Naive thymus-derived CD4-positive, alpha-beta T cell (primary cell): ENCODE results near the gene SMARCA2. TPM values are rescaled to one million over a fixed set of nuclear protein-coding genes. Genes with fewer than 3 reads are reported as not detected.
A peak's percentile ranks its signal among the peaks of the same experiment; 100 is the strongest.

Experiments used
- ATAC-seq: fragments of 150-1000 bp; cut with Tn5 transposase; 2 replicates; pipeline ENCODE4 v1.10.0; 2021; ENCODE audit warnings: mild to moderate bottlenecking, moderate library complexity
- CTCF ChIA-PET: fragments of 350-600 bp; sonication (Branson Sonifier 250); formaldehyde crosslinking; loops from one replicate; lab custom pipeline; 2021; ENCODE audit warnings: antibody characterized with exemption; lab: Charles Lee
- POLR2A ChIA-PET: fragments of 350-600 bp; sonication (Branson Sonifier 250); formaldehyde crosslinking; loops from one replicate; lab custom pipeline; 2021; ENCODE audit warnings: antibody characterized with exemption, inconsistent platforms; lab: Charles Lee
- DNase-seq, 9 donors: peaks; one replicate each; pipeline versions ENCODE4 v3.0.0 to v3.0.0-alpha.2; 2020 to 2022; ENCODE audit warnings: mixed read lengths in 1 of 9
- H3K27ac ChIP-seq: one replicate; pipeline ENCODE4 v1.7.0; 2013; ENCODE audit warnings: mild to moderate bottlenecking, low read depth, low read length, moderate library complexity
- H3K27me3 ChIP-seq, 2 donors: one replicate each; pipeline ENCODE4 v1.7.0; 2013; ENCODE audit warnings: low read length in 2 of 2, mild to moderate bottlenecking in 2 of 2, moderate library complexity in 2 of 2; ENCODE audit not compliant: control insufficient read depth in 2 of 2, insufficient read depth in 2 of 2
- H3K36me3 ChIP-seq, 3 experiments: 1 replicate in 2 of 3; 2 replicates in 1 of 3; pipeline ENCODE4 v1.7.0; 2013; ENCODE audit warnings: low read length in 3 of 3, mild to moderate bottlenecking in 3 of 3, moderate library complexity in 1 of 3; ENCODE audit not compliant: insufficient read depth in 3 of 3, control insufficient read depth in 2 of 3
- H3K4me1 ChIP-seq, 2 donors: one replicate each; pipeline ENCODE4 v1.7.0; 2013; ENCODE audit warnings: low read length in 2 of 2, mild to moderate bottlenecking in 2 of 2, moderate library complexity in 1 of 2; ENCODE audit not compliant: control insufficient read depth in 2 of 2, insufficient read depth in 2 of 2
- H3K4me3 ChIP-seq: 2 replicates; pipeline ENCODE4 v1.7.0; 2013; ENCODE audit warnings: mild to moderate bottlenecking, low read length
- H3K9me3 ChIP-seq, 3 experiments: 1 replicate in 2 of 3; 2 replicates in 1 of 3; pipeline ENCODE4 v1.7.0; 2013; ENCODE audit warnings: low read length in 3 of 3; ENCODE audit not compliant: control insufficient read depth in 2 of 3
- H3K27ac Mint-ChIP-seq, 9 donors: one replicate each; pipeline ENCODE4 v1.8.0; 2020 to 2022; ENCODE audit warnings: mixed read lengths in 9 of 9, mild to moderate bottlenecking in 8 of 9, moderate library complexity in 5 of 9, inconsistent platforms in 2 of 9
- H3K27me3 Mint-ChIP-seq, 5 donors: one replicate each; pipeline ENCODE4 v1.8.0; 2021 to 2022; ENCODE audit warnings: mixed read lengths in 5 of 5, mild to moderate bottlenecking in 1 of 5
- H3K36me3 Mint-ChIP-seq, 5 donors: one replicate each; pipeline ENCODE4 v1.8.0; 2020 to 2022; ENCODE audit warnings: mixed read lengths in 5 of 5, mild to moderate bottlenecking in 3 of 5, inconsistent platforms in 1 of 5
- H3K4me1 Mint-ChIP-seq, 7 donors: one replicate each; pipeline ENCODE4 v1.8.0; 2020 to 2022; ENCODE audit warnings: mixed read lengths in 7 of 7, mild to moderate bottlenecking in 3 of 7, inconsistent platforms in 1 of 7
- H3K4me3 Mint-ChIP-seq, 10 donors: one replicate each; pipeline ENCODE4 v1.8.0; 2020 to 2022; ENCODE audit warnings: mild to moderate bottlenecking in 10 of 10, mixed read lengths in 10 of 10, moderate library complexity in 6 of 10, inconsistent platforms in 2 of 10
- H3K9me3 Mint-ChIP-seq, 11 donors: one replicate each; pipeline ENCODE4 v1.8.0; 2020 to 2022; ENCODE audit warnings: mixed read lengths in 11 of 11, mild to moderate bottlenecking in 4 of 11, inconsistent platforms in 1 of 11, moderate library complexity in 1 of 11
- intact Hi-C, 2 donors: fragments of 100-400 bp; cut with micrococcal nuclease; formaldehyde crosslinking; loops; one replicate each; pipeline ENCODE4 v1.15.1; 2023
- polyA plus RNA-seq, 2 donors: library from polyadenylated mRNA; unstranded; fragments of 300-500 nt; fragmentation: Illumina TruSeq; gene quantifications; one replicate each; pipeline ENCODE4 v1.2.3, GENCODE V29; 2021
- total RNA-seq, 6 experiments: library from RNA in 5 of 6; stranded (reverse) in 5 of 6; gene quantifications; 1 replicate in 5 of 6; 2 replicates in 1 of 6; pipeline ENCODE4 v1.2.3 and lab custom pipeline; 2021 to 2026

Gene SMARCA2
- total and polyA plus RNA-seq, 7 experiments from 2014 or later = 37.1 to 294 (median 256) TPM

GRCh38 chr9:2195211-2195610 is 180.1 kb downstream of the SMARCA2 start:
- ATAC-seq (no peak), DNase-seq (no peak)
- H3K27me3 ChIP-seq = no peaks in the 10 kb centered on the region
- CTCF ChIA-PET = no interaction called here
- peaks cover 0 to 21% (median 6%) of the 10 kb centered on the region in 11 donors for H3K9me3 Mint-ChIP-seq
- H3K4me1 Mint-ChIP-seq = peaks cover 0 to 5% (median 0%) of the 10 kb centered on the region in 7 donors
- POLR2A ChIA-PET = no interaction called here
- no peaks in the 10 kb centered on the region for H3K27me3 Mint-ChIP-seq
- no peak overlapping the region for H3K4me3 ChIP-seq
- peaks cover 5 to 57% (median 17%) of the 10 kb centered on the region in 3 experiments for H3K36me3 ChIP-seq
- H3K36me3 Mint-ChIP-seq = peaks cover 35 to 94% (median 83%) of the 10 kb centered on the region in 5 donors
- no peaks in the 10 kb centered on the region for H3K4me1 ChIP-seq
- no peak overlapping the region for H3K27ac Mint-ChIP-seq
- no peak overlapping the region for H3K4me3 Mint-ChIP-seq
- H3K27ac ChIP-seq = no peak overlapping the region
- no peaks in the 10 kb centered on the region for H3K9me3 ChIP-seq
- intact Hi-C loops = no loop called here

DNA sequence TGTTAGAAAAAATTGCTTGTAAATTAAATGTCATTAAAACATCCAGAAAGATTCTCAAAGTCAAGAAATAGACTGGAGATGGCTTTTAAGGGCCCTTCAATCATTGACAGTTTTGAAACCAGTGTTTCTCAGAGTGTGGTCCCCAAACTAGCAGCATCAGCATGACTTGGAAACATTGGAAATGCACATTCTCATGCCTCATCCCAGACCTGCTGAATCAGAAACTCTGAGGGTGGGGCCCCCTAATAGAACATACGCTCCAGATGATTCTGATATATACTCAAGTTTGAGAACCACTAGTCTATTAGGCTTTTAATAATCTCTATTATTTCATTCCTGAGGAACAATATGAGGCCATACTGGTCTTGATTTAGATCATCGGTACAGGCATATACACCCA is 181.6 kb downstream of the SMARCA2 start:
- no peaks in the 10 kb centered on the region for H3K27me3 ChIP-seq
- Mint-ChIP-seq H3K27me3 (no peaks in the 10 kb centered on the region), H3K4me1 (peaks cover 0 to 6% (median 0%) of the 10 kb centered on the region in 7 donors), H3K9me3 (peaks cover 0 to 34% (median 13%) of the 10 kb centered on the region in 11 donors), H3K27ac (no peak overlapping the region), H3K36me3 (peaks cover 35 to 92% (median 82%) of the 10 kb centered on the region in 5 donors), H3K4me3 (no peak overlapping the region)
- H3K4me3 ChIP-seq = no peak overlapping the region
- no peaks in the 10 kb centered on the region for H3K4me1 ChIP-seq
- POLR2A ChIA-PET = no interaction called here
- ATAC-seq = no peak
- CTCF ChIA-PET = no interaction called here
- DNase-seq = no peak
- intact Hi-C loops = no loop called here
- no peak overlapping the region for H3K27ac ChIP-seq
- H3K9me3 ChIP-seq = no peaks in the 10 kb centered on the region
- H3K36me3 ChIP-seq = peaks cover 0 to 44% (median 7%) of the 10 kb centered on the region in 3 experiments

DNA sequence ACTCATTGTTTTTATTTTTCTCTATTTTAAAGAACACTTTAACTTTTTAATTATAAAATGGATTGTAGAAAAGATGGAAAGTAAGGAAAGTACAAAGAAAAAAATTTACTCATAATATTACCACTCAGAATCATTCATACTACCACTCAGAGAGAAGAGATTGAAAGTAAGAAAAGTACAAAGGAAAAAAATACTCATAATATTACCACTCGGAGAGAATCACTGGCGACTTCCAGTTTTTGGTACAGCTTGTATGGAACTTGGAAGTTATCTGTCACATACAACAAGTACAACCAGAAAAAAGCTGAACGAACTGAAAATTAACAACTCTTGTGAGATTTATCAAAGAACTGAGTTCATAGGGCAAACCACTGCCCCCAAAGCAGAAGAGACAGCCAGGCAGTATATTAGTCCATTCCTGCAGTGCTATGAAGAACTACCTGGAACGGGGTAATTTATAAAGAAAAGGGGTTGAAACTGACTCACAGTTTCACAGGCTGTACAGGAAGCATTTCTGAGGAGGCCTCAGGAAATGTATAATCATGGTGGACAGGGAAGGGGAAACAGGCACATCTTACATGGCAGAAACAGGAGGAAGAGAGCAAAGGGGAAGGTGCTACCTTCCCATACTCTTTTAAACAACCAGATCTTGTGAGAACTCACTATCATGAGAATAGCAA is 183.9 kb downstream of the SMARCA2 start:
- ChIA-PET CTCF (interaction anchor here (0.7 kb wide), 1 partner anchor 458 kb away, joined by 3 read pairs; no protein-coding TSS in a partner anchor), POLR2A (no interaction called here)
- Mint-ChIP-seq H3K27ac (peak overlapping the region in 1 of 9 donors; percentile 32), H3K27me3 (no peaks in the 10 kb centered on the region), H3K4me3 (no peak overlapping the region), H3K4me1 (peaks cover 0 to 6% (median 0%) of the 10 kb centered on the region in 7 donors), H3K36me3 (peaks cover 23 to 89% (median 72%) of the 10 kb centered on the region in 5 donors), H3K9me3 (peaks cover 5 to 54% (median 15%) of the 10 kb centered on the region in 11 donors)
- no peaks in the 10 kb centered on the region for H3K4me1 ChIP-seq
- H3K9me3 ChIP-seq = peaks cover 0 to 6% (median 0%) of the 10 kb centered on the region in 3 experiments
- DNase-seq = no peak
- H3K36me3 ChIP-seq = peaks cover 0 to 26% (median 4%) of the 10 kb centered on the region in 3 experiments
- intact Hi-C loops = no loop called here
- ATAC-seq = no peak
- H3K27ac ChIP-seq = no peak overlapping the region
- no peaks in the 10 kb centered on the region for H3K27me3 ChIP-seq
- no peak overlapping the region for H3K4me3 ChIP-seq

DNA sequence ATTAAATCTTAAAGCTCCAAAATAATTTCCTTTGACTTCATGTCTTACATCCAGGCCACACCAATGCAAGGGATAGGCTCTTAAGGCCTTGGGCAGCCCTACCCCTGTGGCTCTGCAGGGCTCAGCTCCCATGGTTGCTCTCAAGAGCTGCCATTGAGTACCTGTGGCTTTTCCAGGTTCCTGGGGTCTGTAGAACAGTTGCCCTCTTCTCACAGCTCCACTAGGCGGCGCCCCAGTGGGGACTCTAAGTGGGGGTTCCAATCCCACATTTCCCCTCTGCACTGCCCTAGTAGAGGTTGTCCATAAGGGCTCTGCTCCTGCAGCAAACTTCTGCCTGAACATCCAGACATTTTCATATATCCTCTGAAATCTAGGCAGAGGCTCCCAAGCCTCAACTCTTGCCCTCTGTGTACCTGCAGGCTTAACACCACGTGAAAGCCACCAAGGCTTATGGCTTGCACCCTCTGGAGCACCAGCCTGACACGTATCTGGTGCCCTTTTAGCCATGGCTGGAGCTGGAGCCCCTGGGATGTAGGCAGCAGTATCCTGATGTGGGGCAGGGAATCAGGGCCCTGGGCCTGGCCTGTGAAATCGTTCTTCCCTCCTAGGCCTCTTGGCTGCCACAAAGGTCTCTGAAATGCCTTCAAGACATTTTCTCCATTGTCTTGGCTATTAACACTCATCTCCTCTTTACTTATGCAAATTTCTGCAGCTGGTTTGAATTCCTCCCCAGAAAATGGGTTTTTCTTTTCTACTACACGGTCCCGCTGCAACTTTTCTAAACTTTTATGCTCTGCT is 185.1 kb downstream of the SMARCA2 start:
- H3K36me3 Mint-ChIP-seq = peaks cover 18 to 78% (median 64%) of the 10 kb centered on the region in 5 donors
- H3K27ac ChIP-seq = no peak overlapping the region
- peaks cover 0 to 6% (median 0%) of the 10 kb centered on the region in 3 experiments for H3K9me3 ChIP-seq
- ATAC-seq = no peak
- H3K4me1 Mint-ChIP-seq = peaks cover 0 to 6% (median 0%) of the 10 kb centered on the region in 7 donors
- no peaks in the 10 kb centered on the region for H3K4me1 ChIP-seq
- H3K4me3 ChIP-seq = no peak overlapping the region
- no peaks in the 10 kb centered on the region for H3K27me3 Mint-ChIP-seq
- ChIA-PET POLR2A (no interaction called here), CTCF (no interaction called here)
- DNase-seq = no peak
- intact Hi-C loops = no loop called here
- no peak overlapping the region for H3K27ac Mint-ChIP-seq
- H3K27me3 ChIP-seq = no peaks in the 10 kb centered on the region
- no peak overlapping the region for H3K4me3 Mint-ChIP-seq
- peaks cover 0 to 21% (median 0%) of the 10 kb centered on the region in 3 experiments for H3K36me3 ChIP-seq
- H3K9me3 Mint-ChIP-seq = peaks cover 5 to 54% (median 15%) of the 10 kb centered on the region in 11 donors

DNA sequence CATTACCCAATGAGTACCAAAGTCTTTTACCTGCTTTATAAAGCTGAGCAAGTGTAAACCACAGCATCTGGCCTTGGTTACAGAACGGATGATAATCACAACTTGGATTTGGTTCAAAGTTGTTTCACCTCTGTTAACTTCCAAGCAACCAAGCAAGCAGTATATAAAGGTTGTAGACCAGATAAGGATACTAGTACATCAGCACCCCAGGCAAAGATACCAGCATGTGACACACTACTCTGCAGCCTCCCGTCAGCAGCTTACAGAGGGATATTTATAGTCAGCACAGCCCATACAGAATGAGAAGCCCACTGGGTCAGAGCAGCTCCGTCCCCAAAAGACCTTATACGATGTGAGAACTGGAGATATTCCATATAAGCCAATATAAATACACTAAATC is 193.3 kb downstream of the SMARCA2 start:
- no peaks in the 10 kb centered on the region for H3K4me1 Mint-ChIP-seq
- H3K4me3 Mint-ChIP-seq = no peak overlapping the region
- DNase-seq = no peak
- H3K27me3 ChIP-seq = no peaks in the 10 kb centered on the region
- POLR2A ChIA-PET = no interaction called here
- H3K9me3 ChIP-seq = no peaks in the 10 kb centered on the region
- no peak overlapping the region for H3K27ac Mint-ChIP-seq
- CTCF ChIA-PET = no interaction called here
- no peak overlapping the region for H3K4me3 ChIP-seq
- intact Hi-C loops = no loop called here
- no peak overlapping the region for H3K27ac ChIP-seq
- no peaks in the 10 kb centered on the region for H3K27me3 Mint-ChIP-seq
- peaks cover 0 to 14% (median 5%) of the 10 kb centered on the region in 5 donors for H3K36me3 Mint-ChIP-seq
- peaks cover 0 to 6% (median 0%) of the 10 kb centered on the region in 11 donors for H3K9me3 Mint-ChIP-seq
- ATAC-seq = no peak
- H3K4me1 ChIP-seq = no peaks in the 10 kb centered on the region
- H3K36me3 ChIP-seq = no peaks in the 10 kb centered on the region

- no peaks in the 10 kb centered on the region for H3K36me3 ChIP-seq
- H3K4me3 Mint-ChIP-seq = no peak overlapping the region
- intact Hi-C loops = no loop called here
- H3K27me3 ChIP-seq = no peaks in the 10 kb centered on the region
- H3K27me3 Mint-ChIP-seq = no peaks in the 10 kb centered on the region
- peaks cover 0 to 5% (median 0%) of the 10 kb centered on the region in 11 donors for H3K9me3 Mint-ChIP-seq
- no peaks in the 10 kb centered on the region for H3K4me1 Mint-ChIP-seq
- peak overlapping the region in 2 of 9 donors; percentile 6 to 30 for H3K27ac Mint-ChIP-seq
- no peak overlapping the region for H3K27ac ChIP-seq
- ChIA-PET POLR2A (no interaction called here), CTCF (no interaction called here)
- no peak overlapping the region for H3K4me3 ChIP-seq
- DNase-seq = no peak
- peaks cover 0 to 11% (median under 1%) of the 10 kb centered on the region in 5 donors for H3K36me3 Mint-ChIP-seq
- peak; percentile 60 for ATAC-seq
- no peaks in the 10 kb centered on the region for H3K4me1 ChIP-seq
- no peaks in the 10 kb centered on the region for H3K9me3 ChIP-seq
Measured at GRCh38 chr9:2208991-2209390, 193.8 kb downstream of the SMARCA2 start.
